Transverse colon (tissue), 4 donors: ENCODE measurements around the gene MPPED2. TPM values are rescaled to one million over a fixed set of nuclear protein-coding genes. Genes with fewer than 3 reads are reported as not detected.

ENCODE experiments used
- DNase-seq: peaks from one replicate; pipeline ENCODE4 v3.0.0-alpha.2; 2019
- H3K27ac ChIP-seq, 4 donors: fragments of 200-600 bp; sonication (generic); 2 replicates each; pipeline ENCODE4 v1.5.1; 2016 to 2018; ENCODE audit warnings: inconsistent platforms in 4 of 4
- H3K27me3 ChIP-seq: fragments of 200-600 bp; sonication (generic); 2 replicates; pipeline ENCODE4 v1.5.1; 2017; ENCODE audit warnings: inconsistent platforms
- H3K36me3 ChIP-seq, 4 donors: fragments of 200-600 bp; sonication (generic); 2 replicates each; pipeline ENCODE4 v1.5.1; 2017 to 2019; ENCODE audit warnings: inconsistent platforms in 4 of 4
- H3K4me1 ChIP-seq, 4 donors: fragments of 200-600 bp; sonication (generic); 2 replicates each; pipeline ENCODE4 v1.5.1; 2017 to 2020; ENCODE audit warnings: inconsistent platforms in 4 of 4
- H3K4me3 ChIP-seq, 4 donors: fragments of 200-600 bp; sonication (generic); 1 replicate in 1 of 4; 2 replicates in 3 of 4; pipeline versions ENCODE4 v1.5.1 to v1.6.1; 2017 to 2019; ENCODE audit warnings: inconsistent platforms in 4 of 4
- H3K9me3 ChIP-seq, 2 donors: fragments of 200-600 bp; sonication (generic); 2 replicates each; pipeline ENCODE4 v1.5.1; 2017 to 2019; ENCODE audit warnings: inconsistent platforms in 2 of 2
- EP300 ChIP-seq: sonication (generic); formaldehyde crosslinking; IDR thresholded peaks from one replicate; pipeline ENCODE4 v1.6.1; 2017; ENCODE audit warnings: antibody characterized with exemption, low read depth
- POLR2A ChIP-seq: fragments of 450-650 bp; IDR thresholded peaks from one replicate; pipeline ENCODE4 v1.6.1; 2016; ENCODE audit warnings: antibody characterized with exemption, mild to moderate bottlenecking, moderate library complexity
- POLR2AphosphoS5 ChIP-seq, 3 donors: sonication (generic); formaldehyde crosslinking; IDR thresholded peaks; one replicate each; pipeline ENCODE4 v1.6.1; 2016; ENCODE audit warnings: antibody characterized with exemption in 3 of 3
- WGBS, 2 donors: methylation state at CpG; one replicate each; pipeline ENCODE4 v1.1.5; 2018; ENCODE audit warnings: low coverage in 1 of 2; 5-methylcytosine and 5-hydroxymethylcytosine counted together
- in situ Hi-C, 4 donors: fragments of 200-750 bp; cut with MboI; loops; one replicate each; pipeline versions ENCODE4 v1.15.0 to v1.15.1; 2017; ENCODE audit warnings: low sequenced_read_pairs in 3 of 4, low pct_ligation_motif_present in 1 of 4, low pct_unique_long_range_greater_than_20kb in 1 of 4
- intact Hi-C: fragments of 100-400 bp; cut with DNase I; formaldehyde crosslinking; loops from one replicate; pipeline ENCODE4 v1.15.1; 2023; ENCODE audit warnings: low total_unique reads
- total RNA-seq, 4 donors: library from RNA; depleted of rRNA; stranded (reverse); fragments of >200 nt; gene quantifications; one replicate each; pipeline ENCODE4 v1.1.0, GENCODE V29; 2016
- TF ChIP-seq, protein P1 (sequence below), 5 experiments: fragments of 200-600 bp in 3 of 5; fragments of 450-650 bp in 2 of 5; sonication (generic) in 3 of 5; IDR thresholded peaks; 1 replicate in 2 of 5; 2 replicates in 3 of 5; pipeline ENCODE4 v1.5.1; 2016 to 2017; ENCODE audit warnings: antibody characterized with exemption in 5 of 5, inconsistent platforms in 3 of 5, mild to moderate bottlenecking in 2 of 5, moderate library complexity in 1 of 5

The MPPED2 gene
- total RNA-seq, 4 donors from 2014 or later = 1.4 to 1.6 TPM; not detected in 2

DNA sequence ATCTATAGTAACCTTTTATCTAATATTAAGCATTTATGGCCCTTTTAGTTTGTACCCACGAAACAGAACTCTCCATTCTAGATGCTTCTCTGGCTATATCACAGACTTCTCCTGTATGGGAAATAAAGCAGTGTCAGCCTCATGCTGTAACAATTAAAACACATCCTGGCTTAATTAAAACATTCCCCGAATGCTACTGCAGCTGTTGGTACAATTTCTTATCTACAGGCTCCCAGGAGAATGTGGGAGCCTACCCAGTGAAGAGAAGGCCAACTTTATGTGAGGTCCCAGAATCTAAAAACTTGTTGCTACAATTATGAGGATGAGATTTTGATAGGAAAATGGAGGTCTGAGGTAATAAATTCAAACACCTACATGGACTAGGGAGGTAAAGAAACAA is 83.8 kb downstream of the MPPED2 start:
- no peak for DNase-seq
- no peak overlapping the region for H3K4me3 ChIP-seq
- H3K27me3 ChIP-seq = no peaks in the 10 kb centered on the region
- TF ChIP-seq, protein P1, sequence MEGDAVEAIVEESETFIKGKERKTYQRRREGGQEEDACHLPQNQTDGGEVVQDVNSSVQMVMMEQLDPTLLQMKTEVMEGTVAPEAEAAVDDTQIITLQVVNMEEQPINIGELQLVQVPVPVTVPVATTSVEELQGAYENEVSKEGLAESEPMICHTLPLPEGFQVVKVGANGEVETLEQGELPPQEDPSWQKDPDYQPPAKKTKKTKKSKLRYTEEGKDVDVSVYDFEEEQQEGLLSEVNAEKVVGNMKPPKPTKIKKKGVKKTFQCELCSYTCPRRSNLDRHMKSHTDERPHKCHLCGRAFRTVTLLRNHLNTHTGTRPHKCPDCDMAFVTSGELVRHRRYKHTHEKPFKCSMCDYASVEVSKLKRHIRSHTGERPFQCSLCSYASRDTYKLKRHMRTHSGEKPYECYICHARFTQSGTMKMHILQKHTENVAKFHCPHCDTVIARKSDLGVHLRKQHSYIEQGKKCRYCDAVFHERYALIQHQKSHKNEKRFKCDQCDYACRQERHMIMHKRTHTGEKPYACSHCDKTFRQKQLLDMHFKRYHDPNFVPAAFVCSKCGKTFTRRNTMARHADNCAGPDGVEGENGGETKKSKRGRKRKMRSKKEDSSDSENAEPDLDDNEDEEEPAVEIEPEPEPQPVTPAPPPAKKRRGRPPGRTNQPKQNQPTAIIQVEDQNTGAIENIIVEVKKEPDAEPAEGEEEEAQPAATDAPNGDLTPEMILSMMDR (IDR thresholded peaks at IDR 0.05) = no peak
- no peak for TF ChIP-seq EP300
- TF ChIP-seq POLR2AphosphoS5 (IDR thresholded peaks at IDR 0.05) = no peak
- no peak for TF ChIP-seq POLR2A
- WGBS, 2 donors = 75 to 80% methylated on average over 2 of the region's 2 CpGs
- H3K9me3 ChIP-seq = no peaks in the 10 kb centered on the region
- H3K27ac ChIP-seq = no peak overlapping the region
- H3K36me3 ChIP-seq = no peaks in the 10 kb centered on the region
- H3K4me1 ChIP-seq = no peaks in the 10 kb centered on the region
- in situ Hi-C loops (no loop called here), intact Hi-C loops (no loop called here)

DNA sequence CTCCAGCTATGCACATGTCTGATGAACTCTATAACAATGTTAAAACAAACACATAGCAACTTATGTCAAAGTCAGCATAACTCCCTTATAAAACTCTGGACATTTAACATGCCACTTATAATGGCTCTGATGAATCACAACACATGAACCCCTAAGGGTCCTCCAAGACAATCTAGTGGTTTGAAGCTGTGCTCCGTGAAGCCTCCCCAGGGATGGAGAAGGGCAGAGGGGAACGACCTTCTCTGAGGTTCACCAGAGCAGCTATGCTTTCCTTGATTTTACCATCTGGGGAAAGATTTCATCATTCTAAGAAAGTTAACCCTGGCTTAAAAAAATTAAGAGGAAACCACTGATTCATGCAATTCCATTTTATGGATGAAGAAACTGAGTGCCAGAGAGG is 84.4 kb downstream of the MPPED2 start:
- in situ Hi-C loops = no loop called here
- intact Hi-C loops = no loop called here

DNA sequence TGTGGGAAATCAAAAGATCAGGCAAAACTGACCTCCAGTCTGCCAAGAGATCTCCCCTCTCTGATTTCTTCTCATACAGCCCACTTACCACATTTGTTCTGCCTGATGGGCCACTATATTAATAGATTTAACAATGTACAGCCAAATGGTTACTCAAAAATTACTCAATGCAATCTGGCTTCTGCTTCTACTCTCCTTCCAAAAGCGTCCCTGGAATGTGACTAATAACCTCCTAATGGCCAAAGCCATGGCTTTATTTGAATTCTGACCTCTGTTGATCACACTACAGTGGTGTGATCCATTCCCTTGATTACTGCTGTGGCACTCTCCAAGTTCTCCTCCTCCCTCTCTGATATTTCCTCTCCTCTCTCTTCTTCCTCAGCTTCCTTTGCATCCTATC is 86.2 kb downstream of the MPPED2 start:
- no peaks in the 10 kb centered on the region for H3K27me3 ChIP-seq
- no peaks in the 10 kb centered on the region for H3K9me3 ChIP-seq
- no peak for DNase-seq
- TF ChIP-seq POLR2A = no peak
- no peak for TF ChIP-seq EP300
- TF ChIP-seq, protein P1 (IDR thresholded peaks at IDR 0.05) = no peak
- no peak for TF ChIP-seq POLR2AphosphoS5 (IDR thresholded peaks at IDR 0.05)
- H3K4me1 ChIP-seq = no peaks in the 10 kb centered on the region
- no peak overlapping the region for H3K27ac ChIP-seq
- in situ Hi-C loops = no loop called here
- no peaks in the 10 kb centered on the region for H3K36me3 ChIP-seq
- H3K4me3 ChIP-seq = no peak overlapping the region
- WGBS, 2 donors = 57 to 64% methylated on average over 1 of the region's 1 CpG
- intact Hi-C loops = no loop called here

More for the DNA sequence above, 84.4 kb downstream of the MPPED2 start:
- Histone ChIP-seq H3K4me3 (no peak overlapping the region), H3K27me3 (no peaks in the 10 kb centered on the region), H3K27ac (no peak overlapping the region), H3K9me3 (no peaks in the 10 kb centered on the region), H3K4me1 (no peaks in the 10 kb centered on the region), H3K36me3 (no peaks in the 10 kb centered on the region)
- WGBS, 2 donors = 76 to 100% methylated on average over 2 of the region's 2 CpGs
- DNase-seq = no peak
- TF ChIP-seq POLR2AphosphoS5 (IDR thresholded peaks at IDR 0.05) (no peak), POLR2A (no peak), EP300 (no peak)
- TF ChIP-seq, protein P1 (IDR thresholded peaks at IDR 0.05) = no peak

DNA sequence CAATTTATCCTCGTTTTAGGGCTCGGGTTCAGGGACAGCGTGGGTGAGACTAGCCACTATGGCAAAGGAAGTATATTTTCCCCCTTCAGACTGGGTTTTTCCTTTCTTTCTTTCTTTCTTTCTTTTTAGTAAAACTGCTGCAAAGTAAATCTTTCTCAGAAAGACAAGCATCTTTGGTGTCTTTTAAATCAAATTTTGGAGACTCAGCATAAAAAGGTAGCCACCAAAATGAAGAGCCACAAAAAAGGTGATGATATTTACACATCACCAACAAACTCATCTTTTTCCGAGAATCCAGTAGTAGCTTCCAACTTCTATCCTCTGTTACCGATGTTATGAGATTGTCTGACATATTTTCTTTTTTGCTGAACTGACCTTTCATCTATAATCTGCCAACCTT is 88.6 kb downstream of the MPPED2 start:
- TF ChIP-seq EP300 (no peak), POLR2AphosphoS5 (IDR thresholded peaks at IDR 0.05) (no peak), POLR2A (no peak)
- TF ChIP-seq, protein P1 (IDR thresholded peaks at IDR 0.05) = no peak
- no peak for DNase-seq
- no peak overlapping the region for H3K27ac ChIP-seq
- no peaks in the 10 kb centered on the region for H3K36me3 ChIP-seq
- 85 to 90% methylated on average over 3 to 5 of the region's 5 CpGs for WGBS, 2 donors
- H3K4me1 ChIP-seq = no peaks in the 10 kb centered on the region
- in situ Hi-C loops = no loop called here
- intact Hi-C loops = no loop called here
- no peaks in the 10 kb centered on the region for H3K27me3 ChIP-seq
- no peaks in the 10 kb centered on the region for H3K9me3 ChIP-seq
- no peak overlapping the region for H3K4me3 ChIP-seq
